HCT116 (cell line): ENCODE data around the gene MXRA8. TPM values are rescaled to one million over a fixed set of nuclear protein-coding genes. Genes with fewer than 3 reads are reported as not detected.

ENCODE experiments used
- ATAC-seq: fragments of 200-7000 bp; cut with Tn5 transposase; 2 replicates; pipeline ENCODE4 v1.9.1; 2020; ENCODE audit warnings: mild to moderate bottlenecking, moderate library complexity
- BruUV-seq: library from RNA; stranded (reverse); fragments of 400-500 nt; replicated peaks from 2 replicates; lab custom pipeline; 2021; lab: Mats Ljungman, UMichigan
- CTCF ChIA-PET: fragments of 300-600 bp; sonication (Branson Sonifier 250); formaldehyde crosslinking; loops from one replicate; lab custom pipeline; 2021; ENCODE audit warnings: antibody characterized with exemption; lab: Charles Lee
- POLR2A ChIA-PET: fragments of 300-600, 350-600 bp; sonication (Branson Sonifier 250); formaldehyde crosslinking; loops from one replicate; lab custom pipeline; 2021; ENCODE audit warnings: antibody characterized with exemption; lab: Charles Lee
- RAD21 ChIA-PET, 2 experiments: fragments of 300-600 bp; sonication (Branson Sonifier 250); formaldehyde crosslinking; loops; one replicate each; lab custom pipeline; 2023; ENCODE audit warnings: low total read pairs in 2 of 2; ENCODE audit not compliant: uncharacterized antibody in 2 of 2, unreplicated experiment in 2 of 2, low non-redundant PET in 1 of 2; lab: Charles Lee
- DNase-seq: peaks from one replicate; pipeline ENCODE4 v3.0.0-alpha.2; 2010; ENCODE audit warnings: low read depth, low spot score
- H2AFZ ChIP-seq: fragments of 200-600 bp; shearing (Covaris generic), sonication (generic); 2 replicates; pipeline ENCODE4 v1.6.1; 2017; ENCODE audit warnings: low read depth, mixed run types, mixed read lengths, antibody characterized with exemption, low read length; ENCODE audit not compliant: poor library complexity, severe bottlenecking
- H3K27ac ChIP-seq: 2 replicates; pipeline ENCODE4 v1.5.1; 2012; ENCODE audit warnings: low read depth, low read length
- H3K27me3 ChIP-seq: fragments of 200-600 bp; sonication (generic); 2 replicates; pipeline ENCODE4 v1.6.1; 2016; ENCODE audit warnings: mixed run types, low read length, mixed read lengths; ENCODE audit not compliant: insufficient read depth
- H3K36me3 ChIP-seq, 2 experiments: fragments of 200-500 bp in 1 of 2; fragments of 200-600 bp in 1 of 2; sonication (Bioruptor generic) in 1 of 2; sonication (generic) in 1 of 2; 2 replicates each; pipeline versions ENCODE4 v1.5.1 to v1.6.1; 2014 to 2016; ENCODE audit warnings: low read length in 2 of 2, inconsistent platforms in 1 of 2, mixed read lengths in 1 of 2, mixed run types in 1 of 2; ENCODE audit not compliant: insufficient read depth in 2 of 2, control insufficient read depth in 1 of 2
- H3K4me1 ChIP-seq, 2 experiments: fragments of 200-600 bp in 1 of 2; sonication (generic) in 1 of 2; 2 replicates each; pipeline versions ENCODE4 v1.5.1 to v1.6.1; 2012 to 2017; ENCODE audit warnings: low read length in 2 of 2, inconsistent platforms in 1 of 2, mild to moderate bottlenecking in 1 of 2, mixed read lengths in 1 of 2, mixed run types in 1 of 2, moderate library complexity in 1 of 2; ENCODE audit not compliant: insufficient read depth in 2 of 2, control insufficient read depth in 1 of 2
- H3K4me2 ChIP-seq: fragments of 200-600 bp; sonication (generic); 2 replicates; pipeline ENCODE4 v1.6.1; 2017; ENCODE audit warnings: mixed run types, low read length, mixed read lengths
- H3K4me3 ChIP-seq, 2 experiments: fragments of 200-600 bp in 1 of 2; sonication (generic) in 1 of 2; replicated peaks in 1 of 2; 2 replicates each; pipeline ENCODE4 v1.5.1; 2011 to 2016; ENCODE audit warnings: low read length in 2 of 2, control low read depth in 1 of 2, low read depth in 1 of 2, mild to moderate bottlenecking in 1 of 2, mixed read lengths in 1 of 2, mixed run types in 1 of 2
- H3K79me2 ChIP-seq: fragments of 200-600 bp; sonication (generic); 2 replicates; pipeline ENCODE4 v1.6.1; 2017; ENCODE audit warnings: mild to moderate bottlenecking, mixed run types, low read length, moderate library complexity, mixed read lengths; ENCODE audit not compliant: insufficient read depth
- H3K9ac ChIP-seq: fragments of 200-600 bp; sonication (generic); 2 replicates; pipeline ENCODE4 v1.6.1; 2016; ENCODE audit warnings: low read length, mixed read lengths
- H3K9me2 ChIP-seq: fragments of 200-600 bp; sonication (generic), shearing (Covaris generic); 2 replicates; pipeline ENCODE4 v1.6.1; 2017; ENCODE audit warnings: mixed run types, mild to moderate bottlenecking, moderate library complexity; ENCODE audit not compliant: insufficient read depth
- H3K9me3 ChIP-seq, 2 experiments: fragments of 200-500 bp in 1 of 2; fragments of 200-600 bp in 1 of 2; sonication (Bioruptor generic) in 1 of 2; sonication (generic) in 1 of 2; 2 replicates each; pipeline ENCODE4 v1.6.1; 2014 to 2017; ENCODE audit warnings: low read length in 2 of 2, mixed read lengths in 2 of 2, inconsistent platforms in 1 of 2, low read depth in 1 of 2, mild to moderate bottlenecking in 1 of 2, mixed run types in 1 of 2, moderate library complexity in 1 of 2; ENCODE audit not compliant: control insufficient read depth in 1 of 2, insufficient read depth in 1 of 2
- H4K20me1 ChIP-seq: fragments of 200-600 bp; sonication (generic), shearing (Covaris generic); 2 replicates; pipeline ENCODE4 v1.6.1; 2017; ENCODE audit warnings: mixed run types, mild to moderate bottlenecking, moderate library complexity; ENCODE audit not compliant: insufficient read depth
- ATF3 ChIP-seq: IDR thresholded peaks from 2 replicates; pipeline ENCODE4 v1.6.1; 2012
- EGR1 ChIP-seq: IDR thresholded peaks from 2 replicates; pipeline ENCODE4 v1.6.1; 2012; ENCODE audit warnings: low read depth
- EZH2 ChIP-seq: fragments of 200-600 bp; sonication (generic); IDR thresholded peaks from 2 replicates; pipeline ENCODE4 v1.6.1; 2017; ENCODE audit warnings: antibody characterized with exemption, mixed run types
- EZH2phosphoT487 ChIP-seq: fragments of 200-600 bp; IDR thresholded peaks from 2 replicates; pipeline ENCODE4 v1.6.1; 2018; ENCODE audit warnings: antibody characterized with exemption, borderline replicate concordance
- MAX ChIP-seq: IDR thresholded peaks from 2 replicates; pipeline ENCODE4 v1.6.1; 2012
- POLR2A ChIP-seq: IDR thresholded peaks from 2 replicates; pipeline ENCODE4 v1.7.0; 2011; ENCODE audit warnings: borderline replicate concordance; ENCODE audit not compliant: insufficient read depth, insufficient read length; ENCODE audit errors: extremely low read depth
- RAD21 ChIP-seq: IDR thresholded peaks from 2 replicates; pipeline ENCODE4 v1.6.1; 2012; ENCODE audit warnings: low read depth, mild to moderate bottlenecking
- SP1 ChIP-seq: IDR thresholded peaks from 2 replicates; pipeline ENCODE4 v1.6.1; 2012; ENCODE audit warnings: low read depth
- TCF7L2 ChIP-seq: IDR thresholded peaks from 2 replicates; pipeline ENCODE4 v1.7.0; 2011; ENCODE audit warnings: borderline replicate concordance, inconsistent platforms; ENCODE audit not compliant: insufficient read depth, insufficient read length; ENCODE audit errors: extremely low read depth
- ZBTB33 ChIP-seq: IDR thresholded peaks from 2 replicates; pipeline ENCODE4 v1.6.1; 2011; ENCODE audit warnings: mild to moderate bottlenecking, low read length, moderate library complexity; ENCODE audit not compliant: insufficient replicate concordance; ENCODE audit errors: extremely low read depth
- ZFX ChIP-seq: fragments of 450-650 bp; IDR thresholded peaks from 2 replicates; pipeline ENCODE4 v1.6.1; 2017
- ZNF274 ChIP-seq: fragments of 200-500 bp; sonication (Bioruptor generic); IDR thresholded peaks from 2 replicates; pipeline ENCODE4 v1.6.1; 2014; ENCODE audit warnings: mild to moderate bottlenecking, low read depth, low read length, inconsistent platforms
- intact Hi-C: fragments of 100-400 bp; cut with micrococcal nuclease; formaldehyde crosslinking; loops from 2 replicates; pipeline ENCODE4 v1.10.0; 2022
- total RNA-seq: library from RNA; stranded (reverse); gene quantifications from one replicate; pipeline ENCODE4 v1.2.1, GENCODE V29; 2021; ENCODE audit not compliant: unreplicated experiment

The MXRA8 gene
- total RNA-seq, 1 experiment from 2014 or later: 0.74 TPM

- H3K79me2 ChIP-seq: peaks cover 90% of the 10 kb centered on the region
- no peak overlapping the region for H2AFZ ChIP-seq
- no peak overlapping the region for H3K4me2 ChIP-seq
- BruUV-seq: no TSS peak
- no peaks in the 10 kb centered on the region for H3K27me3 ChIP-seq
- ChIA-PET RAD21 (interaction anchor here in 1 of 2 experiments (0.6 kb wide), 1 partner anchor 153 kb away, joined by 5 read pairs; no protein-coding TSS in a partner anchor), POLR2A (no interaction called here), CTCF (no interaction called here)
- TF ChIP-seq EZH2phosphoT487: no peak
- TF ChIP-seq ATF3: no peak
- TF ChIP-seq EGR1: no peak
- peaks cover 12% of the 10 kb centered on the region; the same call in 1 of the 2 replicates for H4K20me1 ChIP-seq
- DNase-seq (no peak), ATAC-seq (no peak)
- H3K36me3 ChIP-seq: peaks cover 57 to 74% of the 10 kb centered on the region in 2 experiments
- intact Hi-C loops: no loop called here
- H3K27ac ChIP-seq: no peak overlapping the region
- no peak overlapping the region for H3K9ac ChIP-seq
- no peak overlapping the region for H3K4me3 ChIP-seq
- peaks cover 0 to 14% of the 10 kb centered on the region in 2 experiments; a peak in 3 of 4 replicates for H3K4me1 ChIP-seq
- H3K9me3 ChIP-seq: no peaks in the 10 kb centered on the region
- H3K9me2 ChIP-seq: no peaks in the 10 kb centered on the region
These were observed 35.8 kb upstream of the MXRA8 start for GRCh38 chr1:1394116-1394515.

DNA sequence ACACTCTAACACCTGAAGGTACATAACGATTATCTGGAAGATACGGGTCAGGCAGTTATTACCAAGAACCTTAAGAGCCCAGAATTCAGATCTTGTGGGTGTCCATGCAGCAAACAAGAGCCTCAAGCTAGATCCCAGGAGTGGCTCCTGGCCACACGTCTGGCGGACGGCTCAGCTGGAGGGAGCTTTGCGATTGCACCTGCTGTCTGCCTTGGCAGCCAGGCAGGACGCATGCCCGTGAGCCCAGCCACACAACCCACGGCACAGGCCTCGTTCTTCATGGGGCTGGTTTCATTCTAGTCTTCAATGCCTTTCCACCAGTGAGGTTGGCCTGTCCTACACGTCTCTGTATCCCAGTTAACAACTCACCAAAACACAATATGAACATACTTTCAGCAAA is 35.1 kb upstream of the MXRA8 start:
- Histone ChIP-seq H3K4me3 (no peak overlapping the region), H3K79me2 (peaks cover 83% of the 10 kb centered on the region), H3K4me1 (peaks cover 0 to 14% of the 10 kb centered on the region in 2 experiments; a peak in 3 of 4 replicates), H3K9ac (no peak overlapping the region), H3K27me3 (no peaks in the 10 kb centered on the region), H4K20me1 (peaks cover 12% of the 10 kb centered on the region; the same call in 1 of the 2 replicates), H3K4me2 (no peak overlapping the region), H2AFZ (no peak overlapping the region), H3K9me2 (no peaks in the 10 kb centered on the region), H3K27ac (no peak overlapping the region), H3K36me3 (peaks cover 57 to 77% of the 10 kb centered on the region in 2 experiments), H3K9me3 (no peaks in the 10 kb centered on the region)
- CTCF ChIA-PET: no interaction called here
- TF ChIP-seq EZH2phosphoT487 (no peak), ZFX (no peak), POLR2A (no peak), MAX (no peak), ZNF274 (no peak), SP1 (no peak), RAD21 (no peak), ZBTB33 (no peak), TCF7L2 (no peak), EZH2 (no peak)
- DNase-seq: no peak
- BruUV-seq: no TSS peak
- POLR2A ChIA-PET: no interaction called here
- no peak for ATAC-seq
- intact Hi-C loops: no loop called here
- RAD21 ChIA-PET: no interaction called here
